Measurements from ENCODE around the gene FKBP15.

GRCh38 chr9:113258282-113258681 lies 37.2 kb upstream of the FKBP15 start:
- TF ChIP-seq USF2 (CRISPR knock-in tag; IDR thresholded peaks at IDR 0.05) (no peak), PRDM15 (CRISPR knock-in tag; IDR thresholded peaks at IDR 0.05) (no peak), ZBTB43 (CRISPR knock-in tag; IDR thresholded peaks at IDR 0.05) (no peak), GABPB1 (CRISPR knock-in tag; IDR thresholded peaks at IDR 0.05) (no peak), CTCF (IDR thresholded peaks at IDR 0.05) (no peak), ESRRA (CRISPR knock-in tag; IDR thresholded peaks at IDR 0.05; ENCODE audit: borderline replicate concordance) (no peak), AFF4 (CRISPR knock-in tag; IDR thresholded peaks at IDR 0.05; ENCODE audit: borderline replicate concordance) (no peak), ATF2 (CRISPR knock-in tag; IDR thresholded peaks at IDR 0.05; ENCODE audit: borderline replicate concordance, low read depth) (no peak), MLX (CRISPR knock-in tag; IDR thresholded peaks at IDR 0.05) (no peak), IRF1 (CRISPR knock-in tag; IDR thresholded peaks at IDR 0.05) (no peak), ZNF416 (CRISPR knock-in tag; IDR thresholded peaks at IDR 0.05) (no peak), MAX (CRISPR knock-in tag; IDR thresholded peaks at IDR 0.05) (no peak), GRHL2 (CRISPR knock-in tag; IDR thresholded peaks at IDR 0.05; ENCODE audit: insufficient replicate concordance, severe bottlenecking) (no peak)
